HG02642 (cell line): Measurements from ENCODE around the gene TSHR.
"Not testable (repeated sequence)": the region's sequence is repeated elsewhere in the genome, so short reads cannot be mapped to it uniquely, and the experiment has no call there.

Source experiments
- ATAC-seq: cut with Tn5 transposase; IDR thresholded peaks from one replicate; pipeline ENCODE4 v1.9.1; 2021; ENCODE audit warnings: mild to moderate bottlenecking; ENCODE audit not compliant: unreplicated experiment, poor library complexity

TSHR gene

GRCh38 chr14:80988735-80989429 lies 33.5 kb downstream of the TSHR start:
- ATAC-seq, result peak; percentile 66

DNA sequence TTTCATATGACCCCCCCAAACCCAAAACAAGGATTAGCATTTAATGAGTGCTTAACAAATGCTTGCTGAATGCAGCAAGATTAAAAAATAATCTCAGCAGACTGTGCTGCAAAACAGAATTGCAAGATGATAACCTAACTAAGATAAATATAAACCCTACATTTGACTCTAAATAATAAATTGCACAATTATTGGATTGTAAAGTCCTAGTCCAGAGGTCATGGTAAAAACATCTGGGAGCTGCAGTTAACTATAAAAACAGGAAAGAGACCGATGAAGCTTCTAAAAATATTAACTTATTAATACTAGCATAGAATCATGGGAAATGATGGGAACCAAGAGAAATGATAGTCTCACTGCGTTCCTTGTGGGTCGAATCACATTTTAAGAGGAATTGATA lies 37.2 kb downstream of the TSHR start:
- no peak for ATAC-seq

DNA sequence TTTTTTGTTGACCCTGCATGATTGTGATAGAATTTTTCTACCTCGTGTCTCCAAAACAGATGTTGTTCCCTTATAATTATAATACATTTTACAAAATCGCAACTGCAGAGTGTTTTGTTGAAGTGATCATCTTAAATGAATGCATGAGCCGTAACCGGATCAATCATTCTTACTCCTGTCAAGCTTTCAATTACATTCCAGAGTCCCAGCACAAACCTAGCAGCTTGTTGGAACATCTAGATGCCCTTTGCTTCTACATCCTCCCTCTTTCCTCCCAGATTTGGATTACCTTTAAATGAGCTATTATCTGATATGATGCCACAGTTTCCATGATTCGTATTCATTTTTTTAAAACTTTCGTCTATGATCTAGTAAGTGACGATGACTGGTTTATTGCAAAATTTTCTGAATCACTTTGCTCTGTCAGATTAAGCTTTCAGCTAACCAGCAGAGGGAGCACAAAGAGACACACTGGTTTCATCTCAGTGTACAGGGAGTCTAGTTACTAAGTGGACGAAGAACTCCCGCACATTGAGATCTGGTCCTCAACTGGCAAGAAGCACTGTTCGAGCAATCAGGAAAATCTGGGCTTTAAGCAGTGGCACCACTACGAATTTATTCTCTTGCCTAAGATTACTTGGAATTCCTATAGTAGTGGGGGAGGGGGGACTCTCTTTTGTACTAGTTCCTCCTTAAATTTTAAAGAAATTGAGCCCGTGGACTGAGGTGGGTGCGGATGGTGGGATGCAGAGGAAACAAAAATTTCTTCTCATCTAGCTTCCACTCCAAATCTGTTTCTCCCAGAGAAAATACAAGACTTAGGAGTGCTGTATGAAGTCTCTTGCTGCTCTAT lies 40.9 kb downstream of the TSHR start:
- ATAC-seq, result peak; percentile 87

DNA sequence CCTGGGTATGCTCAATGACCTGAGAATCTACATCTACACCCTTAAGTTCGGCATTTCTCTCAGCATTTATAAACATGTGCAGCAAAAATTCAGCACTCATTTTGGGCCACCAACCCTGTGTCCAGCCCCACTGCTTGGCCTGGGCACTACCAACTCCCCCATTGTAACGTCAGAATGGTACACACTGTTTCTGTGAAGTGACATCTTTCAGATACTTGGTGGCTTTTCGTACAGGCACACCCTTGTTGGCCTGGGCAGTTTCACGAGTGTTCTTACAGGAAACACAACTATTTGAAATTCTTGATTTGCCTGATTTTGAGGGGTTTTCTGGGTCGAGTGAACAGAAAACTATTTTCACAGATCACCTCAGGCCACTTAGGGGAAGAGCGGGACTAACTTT lies 46.0 kb downstream of the TSHR start:
- ATAC-seq, result no peak

- no peak for ATAC-seq
Observed at GRCh38 chr14:81004575-81004974, 49.2 kb downstream of the TSHR start.

DNA sequence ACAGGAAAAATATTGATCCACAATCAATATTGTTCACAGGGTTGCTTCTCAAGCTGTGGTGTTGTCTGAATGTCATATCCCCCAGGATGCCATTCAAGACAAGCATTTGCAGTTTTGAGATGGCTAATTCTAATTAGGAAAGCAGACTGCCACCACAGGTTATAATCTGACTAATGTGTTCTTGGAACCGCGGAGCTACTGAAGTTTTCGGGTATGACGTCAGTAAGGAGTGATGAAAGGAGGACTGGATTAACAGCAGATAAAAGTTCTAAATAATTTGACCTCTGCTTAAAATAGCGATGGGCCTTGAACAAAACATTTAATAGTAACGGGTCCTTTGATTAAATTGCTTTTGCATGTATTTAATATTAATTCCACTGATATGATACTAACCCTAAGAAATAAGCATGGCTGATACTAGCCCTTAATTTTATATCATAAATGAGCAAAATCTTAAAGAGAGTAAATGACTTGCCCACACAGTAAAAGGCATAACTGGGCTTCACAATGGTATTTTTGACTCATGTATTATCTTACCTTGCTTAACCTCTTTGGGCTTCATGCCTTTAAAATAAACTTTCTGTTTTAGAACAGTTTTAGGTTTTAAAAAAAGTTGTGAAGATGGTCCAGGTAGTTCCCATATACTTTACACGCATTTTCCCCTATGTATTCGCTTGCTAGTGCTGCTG lies 50.3 kb downstream of the TSHR start:
- no peak for ATAC-seq

DNA sequence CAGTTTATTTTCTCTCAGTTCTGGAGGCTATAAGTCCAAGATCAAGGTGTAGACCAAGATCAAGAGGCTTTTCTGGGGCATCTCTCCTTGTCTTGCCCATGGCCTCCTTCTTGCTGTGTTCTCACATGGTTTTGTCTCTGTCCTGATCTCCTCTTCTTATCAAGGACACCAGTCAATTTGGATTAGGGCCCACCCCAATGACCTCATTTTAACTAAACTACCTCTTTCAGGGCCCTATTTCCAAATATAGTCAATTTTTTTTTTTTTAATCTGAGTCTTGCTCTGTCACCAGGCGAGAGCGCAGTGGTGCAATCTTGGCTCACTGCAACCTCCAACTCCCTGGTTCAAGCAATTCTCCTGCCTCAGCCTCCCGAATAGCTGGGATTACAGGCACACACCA lies 50.8 kb downstream of the TSHR start:
- no peak for ATAC-seq

DNA sequence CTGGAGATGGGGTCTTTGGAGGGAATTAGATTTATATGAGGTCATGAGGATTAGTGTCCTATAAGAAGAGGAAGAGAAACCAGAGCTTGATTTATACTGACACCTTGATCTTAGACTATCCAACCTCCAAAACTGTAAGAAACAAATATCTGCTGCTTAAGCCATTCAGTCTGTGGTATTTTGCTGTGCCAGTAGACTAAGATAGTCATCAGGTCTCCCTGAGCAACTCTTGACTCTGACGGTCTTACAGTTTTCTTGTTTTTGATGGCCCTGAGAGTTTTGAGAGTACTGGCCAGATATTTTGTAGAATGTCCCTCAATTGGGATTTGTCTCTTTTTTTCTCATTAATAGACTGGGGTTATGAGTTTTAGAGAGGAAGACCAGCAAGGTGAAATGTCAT lies 51.7 kb downstream of the TSHR start:
- ATAC-seq, result no peak

- no peak for ATAC-seq
Observed at GRCh38 chr14:81009346-81009745, 53.9 kb downstream of the TSHR start.

DNA sequence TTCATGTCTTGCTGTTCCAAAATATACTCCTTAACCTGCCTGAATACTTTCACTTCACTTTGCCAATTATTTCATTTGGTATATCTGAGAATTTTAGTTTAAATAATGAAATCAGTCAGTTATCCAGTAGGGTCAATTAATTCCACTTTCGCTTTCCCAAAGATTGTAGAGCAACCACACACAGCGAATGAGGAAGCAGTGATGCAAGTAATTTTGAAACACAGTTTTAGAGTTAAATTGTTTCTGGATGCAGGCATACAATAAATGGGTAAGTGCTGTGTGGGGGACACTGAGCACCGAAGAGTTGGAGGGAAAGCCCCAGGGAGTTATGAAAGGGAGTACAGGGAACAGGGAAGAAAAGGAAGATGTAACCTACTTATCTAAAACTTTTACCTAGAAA lies 62.8 kb downstream of the TSHR start:
- no peak for ATAC-seq

GRCh38 chr14:81018684-81019083 lies 63.3 kb downstream of the TSHR start:
- no peak for ATAC-seq

DNA sequence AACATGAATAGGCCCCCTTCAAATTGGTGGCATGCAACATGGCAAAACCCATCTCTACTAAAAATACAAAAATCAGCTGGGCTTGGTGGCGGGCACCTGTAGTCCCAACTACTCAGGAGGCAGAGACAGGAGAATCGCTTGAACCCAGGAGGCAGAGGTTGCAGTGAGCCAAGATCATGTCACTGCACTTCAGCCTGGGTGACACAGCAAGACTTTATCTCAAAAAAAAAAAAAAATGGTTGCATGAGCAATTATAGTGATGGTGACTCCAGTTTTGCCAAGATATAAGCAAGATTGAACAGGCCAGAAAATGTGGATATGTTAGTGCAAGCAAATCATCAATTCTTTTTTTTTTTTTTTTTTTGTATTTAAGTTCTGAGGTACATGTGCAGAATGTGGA lies 63.7 kb downstream of the TSHR start:
- not testable (repeated sequence) for ATAC-seq

DNA sequence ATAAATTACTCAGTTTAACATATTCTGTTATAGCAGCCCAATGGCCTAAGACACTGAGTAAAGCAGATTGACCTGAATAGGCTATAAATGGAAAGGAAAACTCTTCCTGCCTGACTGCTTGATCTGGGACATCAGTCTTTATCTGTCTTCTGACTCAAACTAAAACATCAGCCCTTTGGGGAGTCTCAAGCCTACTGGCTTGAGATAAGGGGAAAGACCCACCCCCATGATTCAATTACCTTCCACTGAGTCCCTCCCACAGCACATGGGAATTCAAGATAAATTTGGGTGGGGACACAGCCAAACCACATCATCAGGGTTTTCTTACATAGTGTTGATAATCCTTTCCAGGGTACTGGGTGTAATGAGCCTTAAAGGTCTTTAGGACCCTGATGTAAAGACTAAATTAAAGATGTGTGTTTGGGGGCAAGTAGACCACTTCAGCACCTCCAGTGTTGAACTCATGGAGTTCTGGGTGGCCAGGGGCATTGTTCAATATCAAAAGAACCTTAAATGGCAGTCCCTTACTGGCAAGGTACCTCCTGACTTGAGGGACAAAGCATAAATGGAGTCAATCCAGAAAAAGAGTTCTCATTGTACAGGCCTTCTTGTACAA lies 67.8 kb downstream of the TSHR start:
- no peak for ATAC-seq

- no peak for ATAC-seq
Observed at GRCh38 chr14:81028461-81028860, 73.0 kb downstream of the TSHR start.

GRCh38 chr14:81031488-81031887 lies 76.1 kb downstream of the TSHR start:
- ATAC-seq, result no peak

- no peak for ATAC-seq
Observed at GRCh38 chr14:81033698-81034240, 78.3 kb downstream of the TSHR start.

DNA sequence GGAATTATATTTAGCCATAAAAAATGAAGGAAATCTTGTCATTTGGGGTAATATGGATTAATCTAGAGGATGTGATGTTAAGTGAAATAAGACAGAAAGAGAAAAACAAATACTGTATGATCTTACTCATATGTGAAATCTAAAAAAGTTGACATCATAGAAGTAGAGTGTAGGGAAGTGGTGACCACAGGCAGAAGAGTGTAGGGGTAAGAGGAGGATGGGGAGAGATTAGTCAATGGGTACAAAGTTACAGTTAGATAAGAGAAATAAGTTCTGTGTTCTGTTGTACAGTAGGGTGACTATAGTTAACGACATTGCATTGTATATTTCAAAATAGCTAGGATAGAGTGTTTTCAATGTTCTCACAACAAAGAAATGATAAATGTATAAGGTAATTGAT lies 87.0 kb downstream of the TSHR start:
- ATAC-seq, result no peak

GRCh38 chr14:81051547-81051946 lies 96.1 kb downstream of the TSHR start:
- no peak for ATAC-seq

- not testable (repeated sequence) for ATAC-seq
Observed at GRCh38 chr14:81054057-81054456, 98.6 kb downstream of the TSHR start.

DNA sequence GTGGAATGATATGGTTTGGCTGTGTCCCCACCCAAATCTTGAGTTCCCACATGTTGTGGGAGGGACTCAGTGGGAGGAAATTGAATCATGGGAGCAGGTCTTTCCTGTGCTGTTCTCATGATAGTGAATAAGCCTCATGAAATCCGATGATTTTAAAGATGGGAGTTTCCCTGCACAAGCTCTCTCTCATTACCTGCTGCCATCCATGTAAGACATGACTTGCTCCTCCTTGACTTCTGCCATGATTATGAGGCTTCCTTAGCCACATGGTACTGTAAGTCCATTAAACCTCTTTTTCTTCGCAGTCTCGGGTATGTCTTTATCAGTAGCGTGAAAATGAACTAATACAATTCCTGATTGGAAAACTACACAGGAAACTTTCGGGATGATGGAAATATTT lies 100.5 kb downstream of the TSHR start:
- ATAC-seq, result no peak

DNA sequence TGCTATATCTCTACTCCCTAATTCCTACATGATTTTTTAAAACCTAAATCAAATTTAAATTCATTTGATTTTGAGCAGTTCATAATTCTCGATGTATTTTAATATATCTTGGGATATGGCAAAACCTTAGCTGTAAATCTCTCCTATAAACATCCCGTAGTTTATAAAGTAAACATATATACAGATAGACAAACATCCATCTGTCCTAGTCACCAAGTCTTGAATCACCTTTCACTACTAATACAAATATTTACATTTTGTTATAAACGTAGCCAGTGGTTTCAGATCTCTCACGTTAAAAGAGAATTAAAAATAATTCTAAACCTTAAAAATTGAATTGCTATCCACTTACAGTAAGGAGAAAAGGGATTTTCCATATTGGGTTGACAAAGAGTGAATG lies 107.0 kb downstream of the TSHR start:
- ATAC-seq, result no peak
